ENCODE measurements around the gene EPB41.

The EPB41 gene

GRCh38 chr1:28982198-28982597 lies 67.8 kb downstream of the EPB41 start:
- DNase-seq (ENCODE audit: low read depth in 1 of 2, low spot score in 1 of 2) = no peak
- in situ Hi-C loops (cut with HindIII; ENCODE audit: low pct_unique_long_range_greater_than_20kb, low sequenced_read_pairs) = no loop called here
- no peak for TF ChIP-seq JUND (IDR thresholded peaks at IDR 0.05; ENCODE audit: low read depth)

- DNase-seq (ENCODE audit: low read depth in 1 of 2, low spot score in 1 of 2) = no peak
- in situ Hi-C loops (cut with HindIII; ENCODE audit: low pct_unique_long_range_greater_than_20kb, low sequenced_read_pairs) = no loop called here
- no peak for TF ChIP-seq JUND (IDR thresholded peaks at IDR 0.05; ENCODE audit: low read depth)
Measured at GRCh38 chr1:28983091-28983490, 68.7 kb downstream of the EPB41 start.

GRCh38 chr1:28983509-28984310 lies 69.3 kb downstream of the EPB41 start:
- DNase-seq (ENCODE audit: low read depth in 1 of 2, low spot score in 1 of 2) = no peak
- in situ Hi-C loops (cut with HindIII; ENCODE audit: low pct_unique_long_range_greater_than_20kb, low sequenced_read_pairs) = no loop called here
- no peak for TF ChIP-seq JUND (IDR thresholded peaks at IDR 0.05; ENCODE audit: low read depth)

- DNase-seq (ENCODE audit: low read depth in 1 of 2, low spot score in 1 of 2) = no peak
- in situ Hi-C loops (cut with HindIII; ENCODE audit: low pct_unique_long_range_greater_than_20kb, low sequenced_read_pairs) = no loop called here
Measured at GRCh38 chr1:28984311-28984684, 69.9 kb downstream of the EPB41 start.

GRCh38 chr1:28985427-28985826 lies 71.1 kb downstream of the EPB41 start:
- DNase-seq (ENCODE audit: low read depth in 1 of 2, low spot score in 1 of 2) = no peak
- in situ Hi-C loops (cut with HindIII; ENCODE audit: low pct_unique_long_range_greater_than_20kb, low sequenced_read_pairs) = no loop called here
- TF ChIP-seq JUND (IDR thresholded peaks at IDR 0.05; ENCODE audit: low read depth) = no peak

More at GRCh38 chr1:28984311-28984684, 69.9 kb downstream of the EPB41 start:
- no peak for TF ChIP-seq JUND (IDR thresholded peaks at IDR 0.05; ENCODE audit: low read depth)

- no peak for DNase-seq (ENCODE audit: low read depth in 1 of 2, low spot score in 1 of 2)
- no peak for TF ChIP-seq JUND (IDR thresholded peaks at IDR 0.05; ENCODE audit: low read depth)
- in situ Hi-C loops (cut with HindIII; ENCODE audit: low pct_unique_long_range_greater_than_20kb, low sequenced_read_pairs) = no loop called here
Measured at GRCh38 chr1:28986306-28986910, 72.0 kb downstream of the EPB41 start.

- in situ Hi-C loops (cut with HindIII; ENCODE audit: low pct_unique_long_range_greater_than_20kb, low sequenced_read_pairs) = no loop called here
- TF ChIP-seq JUND (IDR thresholded peaks at IDR 0.05; ENCODE audit: low read depth) = no peak
- peak in 1 of 2 experiments; percentile 7 for DNase-seq (ENCODE audit: low read depth in 1 of 2, low spot score in 1 of 2)
Measured at GRCh38 chr1:29002792-29003191, 88.4 kb downstream of the EPB41 start.

- in situ Hi-C loops (cut with HindIII; ENCODE audit: low pct_unique_long_range_greater_than_20kb, low sequenced_read_pairs) = no loop called here
- TF ChIP-seq JUND (IDR thresholded peaks at IDR 0.05; ENCODE audit: low read depth) = no peak
- no peak for DNase-seq (ENCODE audit: low read depth in 1 of 2, low spot score in 1 of 2)
Measured at GRCh38 chr1:29004288-29004687, 89.9 kb downstream of the EPB41 start.

- no peak for TF ChIP-seq JUND (IDR thresholded peaks at IDR 0.05; ENCODE audit: low read depth)
- DNase-seq (ENCODE audit: low read depth in 1 of 2, low spot score in 1 of 2) = no peak
- in situ Hi-C loops (cut with HindIII; ENCODE audit: low pct_unique_long_range_greater_than_20kb, low sequenced_read_pairs) = no loop called here
Measured at GRCh38 chr1:29004798-29005197, 90.4 kb downstream of the EPB41 start.

GRCh38 chr1:29011775-29012174 lies 97.4 kb downstream of the EPB41 start:
- in situ Hi-C loops (cut with HindIII; ENCODE audit: low pct_unique_long_range_greater_than_20kb, low sequenced_read_pairs) = no loop called here

GRCh38 chr1:29017235-29017634 lies 102.9 kb downstream of the EPB41 start:
- TF ChIP-seq JUND (IDR thresholded peaks at IDR 0.05; ENCODE audit: low read depth) = no peak
- in situ Hi-C loops (cut with HindIII; ENCODE audit: low pct_unique_long_range_greater_than_20kb, low sequenced_read_pairs) = no loop called here
- no peak for DNase-seq (ENCODE audit: low read depth in 1 of 2, low spot score in 1 of 2)

More at GRCh38 chr1:29011775-29012174, 97.4 kb downstream of the EPB41 start:
- no peak for DNase-seq (ENCODE audit: low read depth in 1 of 2, low spot score in 1 of 2)
- TF ChIP-seq JUND (IDR thresholded peaks at IDR 0.05; ENCODE audit: low read depth) = no peak

GRCh38 chr1:29017975-29018712 lies 103.8 kb downstream of the EPB41 start:
- no peak for TF ChIP-seq JUND (IDR thresholded peaks at IDR 0.05; ENCODE audit: low read depth)
- in situ Hi-C loops (cut with HindIII; ENCODE audit: low pct_unique_long_range_greater_than_20kb, low sequenced_read_pairs) = no loop called here
- peak in 1 of 2 experiments; percentile 39 for DNase-seq (ENCODE audit: low read depth in 1 of 2, low spot score in 1 of 2)

GRCh38 chr1:29022620-29023019 lies 108.3 kb downstream of the EPB41 start:
- TF ChIP-seq JUND (IDR thresholded peaks at IDR 0.05; ENCODE audit: low read depth) = no peak
- in situ Hi-C loops (cut with HindIII; ENCODE audit: low pct_unique_long_range_greater_than_20kb, low sequenced_read_pairs) = no loop called here
- DNase-seq (ENCODE audit: low read depth in 1 of 2, low spot score in 1 of 2) = no peak
